K562 (cell line): Measurements from ENCODE around the gene TP53BP2. TPM values are rescaled to one million over a fixed set of nuclear protein-coding genes. Genes with fewer than 3 reads are reported as not detected.

ENCODE experiments used
- ASH1L ChIP-seq: fragments of 450-650 bp; IDR thresholded peaks from 2 replicates; pipeline ENCODE4 v1.6.1; 2018; ENCODE audit warnings: borderline replicate concordance, mild to moderate bottlenecking, low read depth; ENCODE audit not compliant: partially characterized antibody
- E2F5 ChIP-seq: sonication (generic); formaldehyde crosslinking; IDR thresholded peaks from 2 replicates; pipeline ENCODE4 v1.8.0; 2022; ENCODE audit warnings: mild to moderate bottlenecking, missing genetic modification reagents
- FOXK1 ChIP-seq: sonication (generic); formaldehyde crosslinking; IDR thresholded peaks from 2 replicates; pipeline ENCODE4 v1.8.0; 2022; ENCODE audit warnings: missing genetic modification reagents, mild to moderate bottlenecking, borderline replicate concordance
- HDAC8 ChIP-seq: fragments of 450-650 bp; IDR thresholded peaks from 2 replicates; pipeline ENCODE4 v1.6.1; 2016; ENCODE audit warnings: mild to moderate bottlenecking, missing genetic modification characterization, moderate library complexity, missing compliant biosample characterization
- MECOM ChIP-seq: fragments of 250-450 bp; sonication (Bioruptor Pico); IDR thresholded peaks from 2 replicates; pipeline ENCODE4 v1.8.0; 2022; ENCODE audit warnings: inconsistent platforms
- NCOA4 ChIP-seq: fragments of 450-650 bp; IDR thresholded peaks from 2 replicates; pipeline ENCODE4 v1.6.1; 2018; ENCODE audit warnings: mild to moderate bottlenecking; ENCODE audit not compliant: partially characterized antibody
- NR2C1 ChIP-seq, 2 experiments: fragments of 450-650 bp; IDR thresholded peaks; 2 replicates each; pipeline ENCODE4 v1.6.1; 2017; ENCODE audit warnings: mild to moderate bottlenecking in 2 of 2, antibody characterized with exemption in 1 of 2, inconsistent platforms in 1 of 2, missing compliant biosample characterization in 1 of 2, missing genetic modification characterization in 1 of 2
- PHB2 ChIP-seq: fragments of 450-650 bp; IDR thresholded peaks from 2 replicates; pipeline ENCODE4 v1.6.1; 2017; ENCODE audit warnings: low read depth
- POLR2AphosphoS5 ChIP-seq: IDR thresholded peaks from 2 replicates; pipeline ENCODE4 v1.6.1; 2011; ENCODE audit warnings: mild to moderate bottlenecking, low read depth, low read length, moderate library complexity; ENCODE audit not compliant: control insufficient read depth, insufficient read depth
- PTTG1 ChIP-seq: fragments of 450-650 bp; IDR thresholded peaks from 2 replicates; pipeline ENCODE4 v1.6.1; 2016; ENCODE audit warnings: low read depth, mild to moderate bottlenecking, missing genetic modification characterization, missing compliant biosample characterization
- RBM39 ChIP-seq: fragments of 200-400 bp; formaldehyde crosslinking; optimal IDR thresholded peaks from 2 replicates; pipeline ENCODE3; 2018; ENCODE audit warnings: low read depth, low read length
- RFX1 ChIP-seq: fragments of 450-650 bp; IDR thresholded peaks from 2 replicates; pipeline ENCODE4 v1.6.1; 2016; ENCODE audit warnings: mild to moderate bottlenecking, moderate library complexity
- SMAD1 ChIP-seq: fragments of 150-350 bp; IDR thresholded peaks from 2 replicates; pipeline ENCODE4 v1.6.1; 2014; ENCODE audit warnings: low read length, low read depth; ENCODE audit not compliant: partially characterized antibody
- SMARCE1 ChIP-seq: fragments of 450-650 bp; IDR thresholded peaks from 2 replicates; pipeline ENCODE4 v1.7.1; 2016; ENCODE audit warnings: mild to moderate bottlenecking
- TCF7 ChIP-seq: sonication (generic); IDR thresholded peaks from 2 replicates; pipeline ENCODE4 v1.6.1; 2016; ENCODE audit warnings: antibody characterized with exemption, borderline replicate concordance
- XRCC3 ChIP-seq: fragments of 450-650 bp; IDR thresholded peaks from 2 replicates; pipeline ENCODE4 v1.6.1; 2017; ENCODE audit warnings: mild to moderate bottlenecking, moderate library complexity
- YBX1 ChIP-seq: fragments of 450-650 bp; IDR thresholded peaks from 2 replicates; pipeline ENCODE4 v1.7.1; 2016; ENCODE audit warnings: mild to moderate bottlenecking
- ZFP30 ChIP-seq: fragments of 250-450 bp; sonication (Bioruptor Pico); IDR thresholded peaks from 2 replicates; pipeline ENCODE4 v1.8.0; 2022; ENCODE audit warnings: moderate library complexity, mild to moderate bottlenecking, inconsistent platforms, borderline replicate concordance
- ZNF232 ChIP-seq: sonication (generic); formaldehyde crosslinking; IDR thresholded peaks from 2 replicates; pipeline ENCODE4 v1.8.0; 2022; ENCODE audit warnings: mild to moderate bottlenecking, missing genetic modification reagents
- ZNF3 ChIP-seq: fragments of 250-450 bp; sonication (Bioruptor Pico); IDR thresholded peaks from 2 replicates; pipeline ENCODE4 v1.5.0; 2021; ENCODE audit warnings: mild to moderate bottlenecking, moderate library complexity
- ZNF347 ChIP-seq: fragments of 450-650 bp; formaldehyde crosslinking; IDR thresholded peaks from 2 replicates; pipeline ENCODE4 v1.4.0; 2020; ENCODE audit warnings: low read depth, mild to moderate bottlenecking, moderate library complexity
- ZNF57 ChIP-seq: fragments of 450-650 bp; formaldehyde crosslinking; IDR thresholded peaks from 2 replicates; pipeline ENCODE4 v1.4.0; 2020; ENCODE audit warnings: mild to moderate bottlenecking, moderate library complexity
- polyA plus RNA-seq, 8 experiments: library from polyadenylated mRNA; depleted of rRNA in 4 of 8; stranded (reverse) in 5 of 8; unstranded in 3 of 8; fragments of >200 nt; fragmentation: Nextera tagmentation in 2 of 8; fragmentation: Illumina TruSeq in 1 of 8; extraction: Ambion mirVana in 2 of 8; extraction: Trizol in 1 of 8; gene quantifications; 2 replicates each; pipeline versions ENCODE4 v1.2.1 to v1.2.3, GENCODE V29; 2011 to 2014; ENCODE audit warnings: inconsistent platforms in 1 of 8, missing spikeins in 1 of 8
- total RNA-seq, 7 experiments: library from RNA; depleted of rRNA in 6 of 7; stranded (reverse); fragments of >200 nt in 6 of 7; fragmentation: Illumina TruSeq in 2 of 7; extraction: Trizol in 2 of 7; gene quantifications; 2 replicates each; pipeline versions ENCODE4 v1.2.1 to v1.2.3, GENCODE V29; 2011 to 2021; ENCODE audit warnings: low replicate concordance in 1 of 7
- TF ChIP-seq, protein P1 (sequence below): fragments of 450-650 bp; IDR thresholded peaks from 2 replicates; pipeline ENCODE4 v1.6.1; 2016; ENCODE audit warnings: low read depth, mild to moderate bottlenecking, moderate library complexity
- TF ChIP-seq, protein P2 (sequence below): sonication (generic); formaldehyde crosslinking; IDR thresholded peaks from 2 replicates; pipeline ENCODE4 v1.8.0; 2023; ENCODE audit warnings: missing genetic modification reagents, mild to moderate bottlenecking, borderline replicate concordance

Gene TP53BP2
- total and polyA plus RNA-seq, 9 of the 15 experiments (the other 6 are each of a cell fraction or from before 2014, with no cell fraction given): 17.0 to 69.6 (median 40.1) TPM

GRCh38 chr1:223771469-223771813 is 74.3 kb downstream of the TP53BP2 start (continued):
- TF ChIP-seq PTTG1 (tag) (no peak), ZFP30 (CRISPR knock-in tag) (no peak), HDAC8 (tag) (no peak), ZNF347 (CRISPR knock-in tag) (no peak), ZNF3 (CRISPR knock-in tag) (no peak), E2F5 (CRISPR knock-in tag) (no peak), PHB2 (peak; percentile 55; the same call in 1 of the 2 replicates), NCOA4 (no peak), SMAD1 (no peak), ASH1L (peak; percentile 20), XRCC3 (no peak), FOXK1 (no peak), POLR2AphosphoS5 (no peak), ZNF57 (CRISPR knock-in tag) (no peak), RBM39 (no peak), YBX1 (no peak), MECOM (CRISPR knock-in tag) (no peak), TCF7 (no peak), ZNF232 (no peak), SMARCE1 (no peak), NR2C1 (IDR thresholded peaks at IDR 0.05) (no peak), NR2C1 (tag; IDR thresholded peaks at IDR 0.05) (0 out of 2 replicates have a peak, but pooled peaks have one; percentile 36), RFX1 (peak; percentile 0; the same call in 1 of the 2 replicates)
- TF ChIP-seq, protein P1, sequence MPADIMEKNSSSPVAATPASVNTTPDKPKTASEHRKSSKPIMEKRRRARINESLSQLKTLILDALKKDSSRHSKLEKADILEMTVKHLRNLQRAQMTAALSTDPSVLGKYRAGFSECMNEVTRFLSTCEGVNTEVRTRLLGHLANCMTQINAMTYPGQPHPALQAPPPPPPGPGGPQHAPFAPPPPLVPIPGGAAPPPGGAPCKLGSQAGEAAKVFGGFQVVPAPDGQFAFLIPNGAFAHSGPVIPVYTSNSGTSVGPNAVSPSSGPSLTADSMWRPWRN: no peak
- TF ChIP-seq, protein P2, sequence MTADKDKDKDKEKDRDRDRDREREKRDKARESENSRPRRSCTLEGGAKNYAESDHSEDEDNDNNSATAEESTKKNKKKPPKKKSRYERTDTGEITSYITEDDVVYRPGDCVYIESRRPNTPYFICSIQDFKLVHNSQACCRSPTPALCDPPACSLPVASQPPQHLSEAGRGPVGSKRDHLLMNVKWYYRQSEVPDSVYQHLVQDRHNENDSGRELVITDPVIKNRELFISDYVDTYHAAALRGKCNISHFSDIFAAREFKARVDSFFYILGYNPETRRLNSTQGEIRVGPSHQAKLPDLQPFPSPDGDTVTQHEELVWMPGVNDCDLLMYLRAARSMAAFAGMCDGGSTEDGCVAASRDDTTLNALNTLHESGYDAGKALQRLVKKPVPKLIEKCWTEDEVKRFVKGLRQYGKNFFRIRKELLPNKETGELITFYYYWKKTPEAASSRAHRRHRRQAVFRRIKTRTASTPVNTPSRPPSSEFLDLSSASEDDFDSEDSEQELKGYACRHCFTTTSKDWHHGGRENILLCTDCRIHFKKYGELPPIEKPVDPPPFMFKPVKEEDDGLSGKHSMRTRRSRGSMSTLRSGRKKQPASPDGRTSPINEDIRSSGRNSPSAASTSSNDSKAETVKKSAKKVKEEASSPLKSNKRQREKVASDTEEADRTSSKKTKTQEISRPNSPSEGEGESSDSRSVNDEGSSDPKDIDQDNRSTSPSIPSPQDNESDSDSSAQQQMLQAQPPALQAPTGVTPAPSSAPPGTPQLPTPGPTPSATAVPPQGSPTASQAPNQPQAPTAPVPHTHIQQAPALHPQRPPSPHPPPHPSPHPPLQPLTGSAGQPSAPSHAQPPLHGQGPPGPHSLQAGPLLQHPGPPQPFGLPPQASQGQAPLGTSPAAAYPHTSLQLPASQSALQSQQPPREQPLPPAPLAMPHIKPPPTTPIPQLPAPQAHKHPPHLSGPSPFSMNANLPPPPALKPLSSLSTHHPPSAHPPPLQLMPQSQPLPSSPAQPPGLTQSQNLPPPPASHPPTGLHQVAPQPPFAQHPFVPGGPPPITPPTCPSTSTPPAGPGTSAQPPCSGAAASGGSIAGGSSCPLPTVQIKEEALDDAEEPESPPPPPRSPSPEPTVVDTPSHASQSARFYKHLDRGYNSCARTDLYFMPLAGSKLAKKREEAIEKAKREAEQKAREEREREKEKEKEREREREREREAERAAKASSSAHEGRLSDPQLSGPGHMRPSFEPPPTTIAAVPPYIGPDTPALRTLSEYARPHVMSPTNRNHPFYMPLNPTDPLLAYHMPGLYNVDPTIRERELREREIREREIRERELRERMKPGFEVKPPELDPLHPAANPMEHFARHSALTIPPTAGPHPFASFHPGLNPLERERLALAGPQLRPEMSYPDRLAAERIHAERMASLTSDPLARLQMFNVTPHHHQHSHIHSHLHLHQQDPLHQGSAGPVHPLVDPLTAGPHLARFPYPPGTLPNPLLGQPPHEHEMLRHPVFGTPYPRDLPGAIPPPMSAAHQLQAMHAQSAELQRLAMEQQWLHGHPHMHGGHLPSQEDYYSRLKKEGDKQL (CRISPR knock-in tag): no peak
